ENCODE results near the gene ORC3.

- TF ChIP-seq EP300 (IDR thresholded peaks at IDR 0.05; ENCODE audit: borderline replicate concordance) (no peak), TCF12 (IDR thresholded peaks at IDR 0.05; ENCODE audit: low read depth) (no peak), CEBPB (IDR thresholded peaks at IDR 0.05) (no peak), ZBTB7A (IDR thresholded peaks at IDR 0.05; ENCODE audit: low read depth) (no peak), TAF1 (IDR thresholded peaks at IDR 0.05; ENCODE audit: low read depth) (no peak), TEAD4 (IDR thresholded peaks at IDR 0.05) (no peak), EGR1 (IDR thresholded peaks at IDR 0.05) (no peak)
Measured at GRCh38 chr6:87683890-87684289, 94.0 kb downstream of the ORC3 start.
